Adrenal gland (tissue), 5 donors: ENCODE data around the gene CERS1.

ENCODE experiments used
- POLR2A ChIP-seq, 2 donors: fragments of 450-650 bp; IDR thresholded peaks; one replicate each; pipeline ENCODE4 v1.6.1; 2017; ENCODE audit warnings: antibody characterized with exemption in 2 of 2, mild to moderate bottlenecking in 2 of 2, moderate library complexity in 1 of 2
- TF ChIP-seq, protein P1 (sequence below), 6 experiments: fragments of 450-650 bp in 4 of 6; fragments of 200-600 bp in 2 of 6; sonication (generic) in 1 of 6; IDR thresholded peaks; 1 replicate in 5 of 6; 2 replicates in 1 of 6; pipeline versions ENCODE4 v1.5.1 to v1.8.0; 2016 to 2021; ENCODE audit warnings: antibody characterized with exemption in 6 of 6, mild to moderate bottlenecking in 2 of 6, moderate library complexity in 1 of 6
- donor health status: DM: no; HTN: no; CAD: no.

DNA sequence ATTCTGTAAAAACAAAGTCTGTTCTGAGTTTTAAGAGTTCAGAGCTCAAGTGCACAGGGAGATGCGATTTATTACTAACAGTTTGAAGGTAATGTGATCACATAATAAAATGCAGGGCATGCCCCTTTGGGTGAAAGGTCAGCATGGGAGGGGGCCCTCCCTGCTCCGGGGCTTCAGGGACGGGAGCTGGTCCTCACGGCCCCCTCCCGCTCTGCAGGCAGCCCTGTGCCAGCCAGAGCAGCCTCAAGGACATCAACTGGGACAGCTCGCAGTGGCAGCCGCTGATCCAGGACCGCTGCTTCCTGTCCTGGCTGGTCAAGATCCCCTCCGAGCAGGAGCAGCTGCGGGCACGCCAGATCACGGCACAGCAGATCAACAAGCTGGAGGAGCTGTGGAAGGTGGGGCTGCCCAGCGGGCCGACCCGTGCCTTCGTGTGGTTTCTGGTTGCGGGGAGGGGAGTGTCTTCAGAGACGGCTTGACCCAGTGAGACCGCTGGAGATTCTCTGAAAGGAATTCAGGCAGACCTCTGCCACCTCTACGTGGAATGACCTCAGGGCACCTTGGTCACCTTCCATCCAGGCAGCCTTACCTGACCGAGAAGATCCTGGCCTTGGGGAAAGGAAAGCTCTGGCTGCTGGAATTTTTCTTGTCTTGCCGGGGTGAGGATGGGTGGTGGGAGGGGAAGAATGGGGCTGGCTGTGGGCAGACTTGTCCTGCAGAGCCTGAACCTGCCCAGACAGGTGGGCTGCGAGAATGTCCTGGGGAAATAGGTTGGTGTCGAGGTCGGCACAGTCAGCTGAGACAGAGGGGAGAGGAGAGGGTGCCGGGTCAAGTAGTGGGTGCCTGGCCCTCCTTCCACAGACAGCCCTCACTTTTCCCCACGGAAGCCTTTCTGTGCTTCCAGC, 45.2 kb downstream of the CERS1 start:
- TF ChIP-seq, protein P1, sequence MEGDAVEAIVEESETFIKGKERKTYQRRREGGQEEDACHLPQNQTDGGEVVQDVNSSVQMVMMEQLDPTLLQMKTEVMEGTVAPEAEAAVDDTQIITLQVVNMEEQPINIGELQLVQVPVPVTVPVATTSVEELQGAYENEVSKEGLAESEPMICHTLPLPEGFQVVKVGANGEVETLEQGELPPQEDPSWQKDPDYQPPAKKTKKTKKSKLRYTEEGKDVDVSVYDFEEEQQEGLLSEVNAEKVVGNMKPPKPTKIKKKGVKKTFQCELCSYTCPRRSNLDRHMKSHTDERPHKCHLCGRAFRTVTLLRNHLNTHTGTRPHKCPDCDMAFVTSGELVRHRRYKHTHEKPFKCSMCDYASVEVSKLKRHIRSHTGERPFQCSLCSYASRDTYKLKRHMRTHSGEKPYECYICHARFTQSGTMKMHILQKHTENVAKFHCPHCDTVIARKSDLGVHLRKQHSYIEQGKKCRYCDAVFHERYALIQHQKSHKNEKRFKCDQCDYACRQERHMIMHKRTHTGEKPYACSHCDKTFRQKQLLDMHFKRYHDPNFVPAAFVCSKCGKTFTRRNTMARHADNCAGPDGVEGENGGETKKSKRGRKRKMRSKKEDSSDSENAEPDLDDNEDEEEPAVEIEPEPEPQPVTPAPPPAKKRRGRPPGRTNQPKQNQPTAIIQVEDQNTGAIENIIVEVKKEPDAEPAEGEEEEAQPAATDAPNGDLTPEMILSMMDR (IDR thresholded peaks at IDR 0.05): no peak
- TF ChIP-seq POLR2A (IDR thresholded peaks at IDR 0.05): no peak
